ENCODE results near the gene ITGB6. TPM values are rescaled to one million over a fixed set of nuclear protein-coding genes. Genes with fewer than 3 reads are reported as not detected.

Gene ITGB6
- total RNA-seq, 1 donor from 2014 or later: 21.1 TPM

DNA sequence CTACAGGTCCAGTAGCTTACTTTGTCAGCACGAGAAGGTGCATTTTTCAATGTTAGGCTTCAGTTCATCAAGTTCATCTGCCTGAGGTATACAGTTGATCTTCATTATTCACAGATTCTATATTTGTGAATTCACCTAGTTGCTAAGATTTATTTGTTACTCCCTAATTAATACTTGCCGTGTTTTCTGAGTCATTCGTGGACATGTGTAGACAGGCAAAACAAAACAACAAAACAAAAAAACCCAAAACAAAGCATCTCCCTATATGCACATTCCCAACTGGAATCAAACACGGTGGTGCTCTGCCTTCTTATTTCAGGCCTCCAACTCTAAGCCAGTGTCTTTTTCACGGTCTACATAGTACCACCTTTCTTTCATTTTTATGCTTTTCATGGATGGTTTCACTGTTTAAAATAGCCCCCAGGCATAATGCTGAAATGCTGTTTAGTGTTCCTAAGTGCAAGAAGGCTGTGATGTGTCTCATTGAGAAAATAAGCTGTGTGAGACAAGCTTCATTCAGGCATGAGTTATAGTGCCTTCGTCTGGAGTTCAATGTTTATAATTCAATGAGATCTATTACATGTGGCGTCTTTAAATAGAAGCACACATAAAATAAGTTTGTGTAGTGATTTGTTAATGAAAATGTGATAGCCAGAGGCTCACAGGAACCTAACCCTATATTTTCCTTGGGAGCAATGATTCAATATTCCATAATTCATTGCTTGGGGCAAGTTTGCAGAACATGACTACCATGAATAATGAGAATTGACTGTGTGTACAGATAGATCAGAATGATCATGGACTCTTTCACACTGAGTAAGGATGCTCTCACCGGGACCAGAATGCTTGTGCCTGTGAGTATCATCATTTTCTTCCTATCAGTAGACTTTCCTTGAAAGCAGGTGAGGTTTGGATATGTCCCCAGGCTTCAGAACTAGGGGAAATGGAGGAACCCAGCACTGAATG, 24.6 kb downstream of the ITGB6 start:
- H3K36me3 ChIP-seq (ENCODE audit: control insufficient read depth, insufficient read depth, low read length): peaks cover 8% of the 10 kb centered on the region
- no peak overlapping the region for H3K4me3 ChIP-seq (ENCODE audit: low read depth, low read length)
- FAIRE-seq (no peak), DNase-seq (ENCODE audit: low read depth) (peak; percentile 70)
- no peak for TF ChIP-seq CTCF (IDR thresholded peaks at IDR 0.05; ENCODE audit: insufficient read depth, low read length, severe bottlenecking)
- no peaks in the 10 kb centered on the region for H3K27me3 ChIP-seq (ENCODE audit: control insufficient read depth, insufficient read depth, low read length)

- H3K36me3 ChIP-seq (ENCODE audit: control insufficient read depth, insufficient read depth, low read length): peaks cover 8% of the 10 kb centered on the region
- no peaks in the 10 kb centered on the region for H3K27me3 ChIP-seq (ENCODE audit: control insufficient read depth, insufficient read depth, low read length)
- FAIRE-seq: no peak
- DNase-seq (ENCODE audit: low read depth): peak; percentile 43
- no peak overlapping the region for H3K4me3 ChIP-seq (ENCODE audit: low read depth, low read length)
- no peak for TF ChIP-seq CTCF (IDR thresholded peaks at IDR 0.05; ENCODE audit: insufficient read depth, low read length, severe bottlenecking)
These were observed 25.8 kb downstream of the ITGB6 start for GRCh38 chr2:160174322-160174721.

GRCh38 chr2:160169988-160170387, 30.1 kb downstream of the ITGB6 start:
- Histone ChIP-seq H3K36me3 (ENCODE audit: control insufficient read depth, insufficient read depth, low read length) (peaks cover 6% of the 10 kb centered on the region), H3K4me3 (ENCODE audit: low read depth, low read length) (no peak overlapping the region), H3K27me3 (ENCODE audit: control insufficient read depth, insufficient read depth, low read length) (no peaks in the 10 kb centered on the region)
- no peak for DNase-seq (ENCODE audit: low read depth)
- TF ChIP-seq CTCF (IDR thresholded peaks at IDR 0.05; ENCODE audit: insufficient read depth, low read length, severe bottlenecking): no peak
- no peak for FAIRE-seq

DNA sequence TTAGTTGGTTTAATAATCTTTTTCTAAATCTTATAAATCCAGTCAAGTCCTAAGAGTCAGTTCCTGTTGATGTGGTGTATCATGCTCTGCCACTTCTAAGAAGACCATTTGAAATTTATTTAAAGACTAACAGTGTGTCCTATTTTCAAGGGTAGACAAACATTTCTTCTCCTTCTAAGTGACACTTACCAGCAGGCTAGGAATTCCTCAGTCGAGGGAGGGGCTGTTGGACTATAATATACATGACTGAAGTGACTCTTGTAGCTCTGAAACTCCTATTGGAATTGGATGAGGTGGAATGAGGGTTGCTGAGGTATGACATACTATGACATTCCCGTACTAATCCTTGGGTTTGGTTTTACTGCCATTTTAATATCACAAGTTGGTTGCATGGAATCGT, 30.6 kb downstream of the ITGB6 start:
- FAIRE-seq (no peak), DNase-seq (ENCODE audit: low read depth) (no peak)
- no peak for TF ChIP-seq CTCF (IDR thresholded peaks at IDR 0.05; ENCODE audit: insufficient read depth, low read length, severe bottlenecking)
- H3K27me3 ChIP-seq (ENCODE audit: control insufficient read depth, insufficient read depth, low read length): no peaks in the 10 kb centered on the region
- H3K36me3 ChIP-seq (ENCODE audit: control insufficient read depth, insufficient read depth, low read length): peaks cover 6% of the 10 kb centered on the region
- no peak overlapping the region for H3K4me3 ChIP-seq (ENCODE audit: low read depth, low read length)

- Histone ChIP-seq H3K27me3 (ENCODE audit: control insufficient read depth, insufficient read depth, low read length) (no peaks in the 10 kb centered on the region), H3K36me3 (ENCODE audit: control insufficient read depth, insufficient read depth, low read length) (peaks cover 6% of the 10 kb centered on the region), H3K4me3 (ENCODE audit: low read depth, low read length) (no peak overlapping the region)
- no peak for TF ChIP-seq CTCF (IDR thresholded peaks at IDR 0.05; ENCODE audit: insufficient read depth, low read length, severe bottlenecking)
- no peak for DNase-seq (ENCODE audit: low read depth)
- FAIRE-seq: peak; percentile 43
These were observed 31.2 kb downstream of the ITGB6 start for GRCh38 chr2:160168878-160169277.

Data from bronchial epithelial cell (primary cell).